ENCODE data around the gene NR2E3.

DNA sequence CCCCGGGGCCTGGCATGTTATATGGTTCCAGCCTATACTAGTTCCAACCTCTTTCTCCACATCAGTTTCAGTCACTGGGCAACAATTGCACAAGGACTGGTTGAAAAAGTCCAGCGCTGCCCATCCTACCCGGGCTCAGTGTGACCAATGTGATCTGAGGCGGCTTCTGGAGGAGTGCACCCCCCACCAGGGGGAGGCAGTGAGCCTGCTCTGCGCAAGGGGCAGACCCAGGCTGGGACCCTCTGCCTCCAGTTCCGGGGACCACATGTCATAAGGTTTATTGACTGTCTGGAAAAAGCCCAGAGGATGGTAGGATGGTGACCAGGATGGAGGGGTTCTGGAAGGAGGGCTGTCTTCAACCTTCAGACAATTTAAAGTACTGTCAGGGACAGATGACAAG is 25.6 kb upstream of the NR2E3 start:
- no peak for TF ChIP-seq GATA2 (IDR thresholded peaks at IDR 0.05; ENCODE audit: low read depth, low read length)
- TF ChIP-seq GATA3 (IDR thresholded peaks at IDR 0.05; ENCODE audit: low read depth, low read length), result no peak

Data from SH-SY5Y (cell line).